ENCODE data around the gene CST8.

CST8 gene

GRCh38 chr20:23476015-23476754 is 14.7 kb upstream of the CST8 start:
- DNase-seq: no peak

- DNase-seq: no peak
These were observed 13.7 kb upstream of the CST8 start for GRCh38 chr20:23477223-23477622.

DNA sequence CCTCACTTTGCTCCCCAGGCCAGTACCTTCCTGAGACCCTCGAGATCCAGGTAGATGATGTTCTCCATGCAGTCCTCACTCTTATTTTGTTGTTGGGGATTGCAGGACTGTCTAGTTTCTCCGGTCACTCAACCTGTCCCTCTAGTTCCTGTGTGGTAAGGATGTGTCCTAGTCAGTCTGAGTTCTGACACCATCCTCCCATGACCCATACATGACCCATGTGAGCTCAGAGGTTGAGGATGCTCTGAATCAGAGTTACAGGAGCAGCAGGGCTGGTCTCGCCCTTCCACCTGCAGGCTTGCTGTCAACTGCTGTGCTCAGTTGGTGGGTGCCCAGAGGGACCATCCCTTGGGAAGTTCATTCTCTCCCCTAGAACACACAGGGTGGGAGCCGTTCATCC is 11.9 kb upstream of the CST8 start:
- no peak for DNase-seq

DNA sequence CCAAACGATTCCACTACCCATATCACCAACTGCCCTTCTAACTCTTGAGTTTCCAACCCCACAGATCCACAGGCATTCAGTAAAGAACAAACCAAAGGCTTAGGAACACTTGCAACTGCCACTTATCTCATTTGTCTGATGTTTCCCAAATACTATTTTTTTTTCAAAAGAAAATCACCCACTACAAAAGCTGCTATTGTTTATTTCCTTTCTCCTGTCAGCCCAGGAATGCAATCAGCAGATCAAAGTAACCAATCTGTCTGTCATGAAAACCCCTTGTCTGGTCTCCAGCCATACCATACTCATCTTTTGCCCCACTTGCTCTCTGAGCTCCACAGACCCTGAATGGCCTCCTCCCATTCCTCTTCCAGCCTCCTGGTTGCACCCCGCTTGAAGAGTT is 8.8 kb upstream of the CST8 start:
- no peak for DNase-seq

GRCh38 chr20:23484081-23484480 is 6.8 kb upstream of the CST8 start:
- DNase-seq: no peak

DNA sequence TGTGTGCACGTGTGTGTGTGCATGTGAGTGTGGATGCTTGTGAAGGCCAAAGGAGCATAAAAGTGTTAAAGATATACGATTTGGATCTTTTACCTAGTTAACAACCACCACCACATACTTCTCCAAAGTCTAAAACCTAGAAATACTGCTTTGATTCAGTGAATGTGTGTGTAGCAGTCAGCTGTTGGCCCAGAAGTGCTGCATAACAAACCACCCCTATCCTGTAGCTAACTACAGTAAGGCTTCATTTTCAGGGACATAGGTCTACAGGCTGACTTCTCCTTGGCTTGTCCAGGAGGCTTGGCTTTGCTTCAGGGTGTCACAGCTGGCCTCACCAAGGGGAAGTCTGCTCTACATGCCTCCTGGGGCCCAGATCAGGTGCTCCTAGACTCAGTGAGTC is 2.4 kb upstream of the CST8 start:
- no peak for DNase-seq

DNA sequence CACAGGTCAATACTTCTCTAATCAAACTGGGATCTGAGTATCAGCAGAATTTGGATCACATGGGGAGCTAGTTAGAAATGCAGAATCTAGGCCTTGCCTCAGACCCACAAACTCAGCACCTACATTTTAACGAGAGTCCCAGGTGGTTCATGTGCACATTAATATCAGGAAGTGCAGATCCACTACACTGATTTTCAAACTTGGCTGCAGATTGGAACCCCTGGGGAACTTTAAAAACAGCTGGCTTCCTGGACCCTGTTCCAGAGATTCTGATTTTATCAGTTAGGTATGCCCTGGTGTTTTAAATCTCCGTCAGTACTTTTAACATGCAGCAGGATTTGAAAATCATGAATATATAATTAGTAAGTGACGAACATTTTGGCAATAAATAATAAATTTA is 1.9 kb upstream of the CST8 start:
- DNase-seq: no peak

DNA sequence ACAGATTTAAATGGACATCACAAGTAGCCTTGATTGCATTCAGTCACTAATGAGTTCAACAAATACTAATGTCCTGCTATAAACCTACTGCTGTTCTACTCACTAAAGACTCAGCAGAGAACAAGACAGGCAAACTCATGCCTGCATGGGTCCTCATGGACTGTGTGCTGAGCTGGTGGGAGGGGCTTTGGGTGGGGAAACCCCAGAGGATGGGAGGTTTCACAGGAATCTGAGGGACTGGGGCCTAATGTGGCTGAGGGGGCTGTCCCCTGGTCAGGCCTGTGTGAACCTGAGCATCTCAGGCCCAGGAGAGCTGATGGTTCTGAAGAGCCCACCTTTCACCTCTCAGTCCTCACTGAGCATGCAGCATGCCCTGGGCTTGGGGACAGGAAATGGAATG is 1.4 kb downstream of the CST8 start:
- DNase-seq: no peak

DNA sequence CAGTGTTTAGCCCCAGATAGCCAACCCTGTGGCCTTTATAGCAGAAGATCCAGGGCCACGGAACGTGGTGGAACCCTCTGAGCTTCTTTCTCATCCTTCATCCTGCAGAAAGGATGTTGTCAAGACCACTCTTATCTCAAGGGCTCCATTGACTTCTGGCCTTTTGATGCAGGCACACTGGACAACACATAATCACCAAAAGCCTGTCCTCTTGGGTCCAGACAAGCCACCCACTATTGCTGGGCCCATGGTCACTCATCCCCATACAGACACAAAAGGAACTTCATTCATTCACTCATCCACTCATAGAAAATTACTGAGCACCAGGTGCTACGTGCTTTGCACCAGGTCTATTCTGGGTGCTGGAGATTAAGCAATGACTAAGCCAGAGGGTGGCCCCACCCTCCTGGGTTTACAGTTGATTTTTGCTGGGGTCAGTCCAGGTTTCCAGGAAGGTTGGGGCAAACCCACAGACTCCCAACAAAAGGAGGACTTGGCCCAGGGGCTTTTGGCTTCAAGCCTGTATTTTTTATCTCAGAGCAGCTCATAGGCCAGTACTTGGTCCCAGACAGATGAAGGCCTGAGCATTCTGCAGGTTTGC is 2.4 kb downstream of the CST8 start:
- no peak for DNase-seq

DNA sequence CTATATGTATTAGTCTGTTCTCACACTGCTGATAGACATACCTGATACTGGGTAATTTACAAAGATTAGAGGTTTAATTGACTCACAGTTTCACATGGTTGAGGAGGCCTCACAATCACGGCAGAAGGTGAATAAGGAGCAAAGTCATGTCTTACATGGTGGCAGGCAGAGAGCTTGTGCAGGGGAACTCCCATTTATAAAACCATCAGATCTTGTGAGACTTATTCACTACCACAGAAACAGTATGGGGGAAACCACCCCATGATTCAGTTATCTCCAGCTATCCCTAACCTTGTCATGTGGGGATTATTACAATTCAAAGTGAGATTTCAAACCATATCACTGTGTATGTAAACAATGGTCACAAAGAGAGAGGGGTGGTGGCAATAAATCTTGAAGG is 6.6 kb downstream of the CST8 start:
- DNase-seq: peak; percentile 42

GRCh38 chr20:23501926-23502325 is 11.0 kb downstream of the CST8 start:
- no peak for DNase-seq

- no peak for DNase-seq
These were observed 12.7 kb downstream of the CST8 start for GRCh38 chr20:23503649-23504048.

GRCh38 chr20:23507346-23507745 is 16.4 kb downstream of the CST8 start:
- no peak for DNase-seq

- DNase-seq: no peak
These were observed 17.7 kb downstream of the CST8 start for GRCh38 chr20:23508449-23509229.

- no peak for DNase-seq
These were observed 18.5 kb downstream of the CST8 start for GRCh38 chr20:23509247-23509913.

DNA sequence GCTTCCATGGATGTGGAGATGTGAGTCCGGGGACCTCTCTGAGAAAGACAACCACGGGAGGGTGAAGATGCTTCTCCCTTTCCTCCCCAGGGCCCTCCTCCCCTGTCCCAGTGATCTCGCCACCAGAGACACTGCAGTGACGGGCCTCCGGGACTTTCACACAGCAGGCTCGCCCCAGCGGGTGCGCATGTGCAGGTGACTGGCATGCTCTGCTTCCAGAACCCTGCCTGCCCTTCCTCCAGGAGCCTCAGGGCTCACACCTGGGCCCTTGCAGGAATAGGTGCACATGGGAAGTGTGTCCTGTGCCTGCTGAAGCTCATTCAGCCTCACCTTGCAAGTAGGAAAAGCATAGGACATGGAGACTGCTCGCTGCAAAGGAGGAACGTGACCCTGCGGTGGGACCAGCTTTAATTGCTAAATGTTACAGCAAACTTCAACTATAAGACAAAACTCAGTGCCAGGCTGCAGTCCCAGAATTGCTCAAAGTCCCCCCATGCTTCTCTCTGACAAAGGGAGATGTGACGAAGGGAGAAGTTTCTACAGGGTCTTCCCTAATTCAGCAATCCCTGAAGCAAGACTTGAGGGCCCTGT is 19.2 kb downstream of the CST8 start:
- DNase-seq: no peak

DNA sequence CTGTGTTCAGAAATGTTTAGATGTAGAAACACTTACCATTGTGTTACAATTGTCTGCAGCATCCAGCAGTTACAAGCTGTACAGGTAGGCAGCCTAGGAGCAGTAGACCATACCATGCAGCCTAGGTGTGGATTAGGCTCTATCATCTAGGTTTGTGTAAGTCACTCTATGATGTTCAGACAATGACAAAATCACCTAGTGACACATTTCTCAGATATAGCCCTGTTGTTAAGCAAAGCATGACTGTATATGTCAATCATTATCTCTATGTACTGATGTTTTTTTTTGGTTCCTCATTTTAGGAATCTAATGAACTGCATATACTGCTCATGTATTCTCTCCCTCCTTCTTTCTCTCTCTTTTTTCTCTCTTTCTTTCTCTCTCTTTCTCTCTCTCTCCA is 22.2 kb downstream of the CST8 start:
- DNase-seq: no peak

GRCh38 chr20:23514848-23515247 is 23.9 kb downstream of the CST8 start:
- no peak for DNase-seq

DNA sequence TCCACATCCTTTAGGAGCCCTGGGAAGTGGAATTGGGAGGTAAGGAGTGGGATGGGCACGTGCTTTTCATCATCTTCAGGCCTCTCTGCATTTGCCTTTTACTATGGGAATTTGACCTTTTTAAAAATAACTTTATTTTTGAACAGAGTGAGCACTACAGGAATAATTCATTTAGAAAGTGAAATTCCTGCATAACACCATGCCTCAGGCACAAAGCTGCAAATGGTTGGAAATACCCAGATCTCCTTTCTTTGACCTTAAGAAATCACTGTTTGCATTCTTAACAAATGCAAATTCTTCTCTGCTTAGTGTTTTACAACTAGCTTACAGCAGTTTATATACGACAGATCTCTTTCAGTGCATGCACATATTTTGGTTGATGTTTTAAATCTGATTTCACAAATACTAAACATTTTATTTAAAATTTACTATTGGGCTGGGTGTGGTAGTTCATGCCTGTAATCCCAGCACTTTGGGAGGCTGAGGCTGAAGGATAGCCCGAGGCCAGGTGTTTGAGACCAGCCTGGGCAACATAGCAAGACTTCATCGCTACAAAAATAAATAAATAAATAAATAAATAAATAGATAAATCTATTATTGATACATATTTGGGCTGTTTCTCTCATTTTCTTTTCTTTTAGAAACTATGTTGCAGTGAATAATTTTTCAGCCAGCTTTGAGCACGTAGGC is 24.5 kb downstream of the CST8 start:
- no peak for DNase-seq

DNA sequence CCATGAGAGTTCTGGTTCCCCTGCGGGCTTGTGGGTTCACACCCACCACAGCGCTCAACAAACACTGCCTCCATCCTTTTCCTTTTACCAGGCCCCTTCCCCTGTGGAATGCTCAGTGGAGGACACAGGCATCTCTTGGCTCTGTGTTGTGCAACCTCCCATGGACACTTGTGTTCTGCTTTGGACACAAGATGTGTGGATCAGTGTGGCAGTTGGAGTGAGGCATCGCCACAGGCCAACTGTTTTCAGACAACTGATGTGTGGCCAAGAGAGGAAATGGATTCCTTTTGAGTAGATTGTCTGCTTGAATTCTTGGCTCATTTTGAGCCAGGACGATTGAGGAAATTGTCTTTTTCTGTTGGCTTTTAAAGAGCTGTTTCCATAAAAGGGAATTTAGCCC is 26.8 kb downstream of the CST8 start:
- no peak for DNase-seq

DNA sequence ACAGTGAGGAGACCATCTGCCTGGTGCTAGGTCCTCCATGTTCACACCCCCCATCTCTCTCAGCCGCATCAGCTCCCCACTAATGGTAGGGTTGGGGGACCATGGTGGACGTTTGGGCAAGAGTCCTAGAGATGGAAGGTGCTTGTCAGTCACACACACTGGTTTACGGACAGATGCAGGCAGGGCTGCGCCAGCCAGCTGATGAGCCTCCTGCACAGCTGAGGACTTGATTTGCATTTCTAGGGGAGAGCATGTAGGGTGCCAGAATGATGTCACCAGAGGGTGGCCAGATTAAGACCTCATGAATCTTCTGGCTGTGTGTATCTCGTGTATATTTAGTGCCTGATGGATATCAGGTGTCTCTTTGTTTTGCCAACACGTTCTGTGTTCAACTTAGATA is 28.6 kb downstream of the CST8 start:
- no peak for DNase-seq

DNA sequence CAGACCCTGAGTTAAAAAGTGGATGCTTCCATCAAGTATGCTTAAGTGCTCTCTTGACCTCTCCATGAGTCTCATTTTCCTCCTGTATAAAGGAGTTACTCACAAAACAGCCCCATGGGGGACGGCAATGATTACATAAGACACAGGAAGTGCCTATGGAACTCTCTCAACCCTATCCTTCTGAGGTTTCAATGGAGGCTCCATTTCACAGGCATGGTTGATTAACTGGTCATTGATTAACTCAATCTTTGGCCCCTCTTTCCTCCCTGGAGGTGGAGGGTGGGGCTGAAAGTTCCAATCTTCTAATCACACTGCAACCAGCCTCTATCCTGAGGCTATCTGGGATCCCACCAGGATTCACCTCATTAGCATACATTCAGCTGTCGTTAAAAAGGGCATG is 29.3 kb downstream of the CST8 start:
- no peak for DNase-seq

DNA sequence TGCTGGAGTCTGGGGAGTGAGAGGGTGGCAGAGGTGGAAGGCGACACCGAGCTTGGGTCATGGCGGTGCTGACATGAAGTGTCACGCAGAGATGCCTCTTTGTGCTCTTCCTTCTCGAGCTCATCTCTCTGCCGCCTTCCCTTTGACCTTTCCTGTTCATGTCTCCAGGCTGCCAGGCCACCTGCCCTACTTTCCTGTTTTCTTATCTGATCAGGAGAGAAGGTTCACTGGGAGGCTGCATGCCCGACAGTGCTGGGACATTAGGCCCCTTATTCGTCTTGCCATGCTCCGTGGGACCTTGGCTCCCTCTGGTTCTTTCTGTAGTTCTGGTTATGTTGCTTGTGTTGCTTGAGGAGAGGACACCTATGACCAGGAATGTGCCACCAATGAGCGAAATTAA is 33.2 kb downstream of the CST8 start:
- no peak for DNase-seq

Measured in activated CD4-positive, alpha-beta T cell treated with anti-CD3 and anti-CD28 coated beads, Interleukin-2, amount 50 U/mL, for 16 hours (primary cell).